ENCODE measurements around the gene SH2B3. TPM values are rescaled to one million over a fixed set of nuclear protein-coding genes. Genes with fewer than 3 reads are reported as not detected.

Gene SH2B3
- total and polyA plus RNA-seq, 9 of the 15 experiments (the other 6 are each of a cell fraction or from before 2014, with no cell fraction given), result 10.8 to 75.3 (median 37.4) TPM

DNA sequence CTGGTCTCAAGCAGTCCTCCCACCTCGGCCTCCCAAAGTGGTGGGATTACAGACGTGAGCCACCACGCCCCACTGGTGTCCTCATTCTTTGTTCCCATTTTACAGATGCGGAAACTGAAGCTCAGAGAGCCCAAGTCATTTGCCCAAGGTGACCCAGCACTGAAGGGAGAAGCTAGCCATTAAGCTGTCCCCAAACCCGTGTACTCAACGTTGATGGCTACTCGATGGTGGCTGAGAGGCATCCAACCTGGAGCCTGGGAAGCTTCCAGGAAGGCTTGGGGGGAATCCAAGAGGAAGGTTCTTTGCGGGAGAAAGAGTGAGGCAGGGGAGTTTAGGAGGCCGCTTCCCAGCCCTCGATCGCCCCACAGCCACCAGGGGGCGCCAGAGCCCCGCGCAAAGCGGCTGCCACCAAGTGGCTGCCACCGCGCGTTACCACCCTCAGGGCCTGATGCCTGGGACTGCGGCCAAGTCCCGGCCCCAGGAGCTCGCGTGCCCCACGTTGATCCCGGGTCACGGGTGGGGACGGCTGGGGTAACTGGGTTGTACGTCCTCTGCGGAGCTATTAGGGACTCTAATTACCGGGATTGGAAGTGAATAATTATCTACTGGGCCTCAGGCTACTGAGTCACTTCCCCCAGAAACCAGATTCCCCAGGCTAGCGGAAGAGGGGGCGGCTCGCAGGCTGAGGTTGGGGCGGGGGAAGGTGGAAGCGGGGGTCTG is 8.8 kb upstream of the SH2B3 start (continued):
- TF ChIP-seq, protein P1, sequence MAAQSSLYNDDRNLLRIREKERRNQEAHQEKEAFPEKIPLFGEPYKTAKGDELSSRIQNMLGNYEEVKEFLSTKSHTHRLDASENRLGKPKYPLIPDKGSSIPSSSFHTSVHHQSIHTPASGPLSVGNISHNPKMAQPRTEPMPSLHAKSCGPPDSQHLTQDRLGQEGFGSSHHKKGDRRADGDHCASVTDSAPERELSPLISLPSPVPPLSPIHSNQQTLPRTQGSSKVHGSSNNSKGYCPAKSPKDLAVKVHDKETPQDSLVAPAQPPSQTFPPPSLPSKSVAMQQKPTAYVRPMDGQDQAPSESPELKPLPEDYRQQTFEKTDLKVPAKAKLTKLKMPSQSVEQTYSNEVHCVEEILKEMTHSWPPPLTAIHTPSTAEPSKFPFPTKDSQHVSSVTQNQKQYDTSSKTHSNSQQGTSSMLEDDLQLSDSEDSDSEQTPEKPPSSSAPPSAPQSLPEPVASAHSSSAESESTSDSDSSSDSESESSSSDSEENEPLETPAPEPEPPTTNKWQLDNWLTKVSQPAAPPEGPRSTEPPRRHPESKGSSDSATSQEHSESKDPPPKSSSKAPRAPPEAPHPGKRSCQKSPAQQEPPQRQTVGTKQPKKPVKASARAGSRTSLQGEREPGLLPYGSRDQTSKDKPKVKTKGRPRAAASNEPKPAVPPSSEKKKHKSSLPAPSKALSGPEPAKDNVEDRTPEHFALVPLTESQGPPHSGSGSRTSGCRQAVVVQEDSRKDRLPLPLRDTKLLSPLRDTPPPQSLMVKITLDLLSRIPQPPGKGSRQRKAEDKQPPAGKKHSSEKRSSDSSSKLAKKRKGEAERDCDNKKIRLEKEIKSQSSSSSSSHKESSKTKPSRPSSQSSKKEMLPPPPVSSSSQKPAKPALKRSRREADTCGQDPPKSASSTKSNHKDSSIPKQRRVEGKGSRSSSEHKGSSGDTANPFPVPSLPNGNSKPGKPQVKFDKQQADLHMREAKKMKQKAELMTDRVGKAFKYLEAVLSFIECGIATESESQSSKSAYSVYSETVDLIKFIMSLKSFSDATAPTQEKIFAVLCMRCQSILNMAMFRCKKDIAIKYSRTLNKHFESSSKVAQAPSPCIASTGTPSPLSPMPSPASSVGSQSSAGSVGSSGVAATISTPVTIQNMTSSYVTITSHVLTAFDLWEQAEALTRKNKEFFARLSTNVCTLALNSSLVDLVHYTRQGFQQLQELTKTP (IDR thresholded peaks at IDR 0.05; ENCODE audit: low read depth in 1 of 2, partially characterized antibody in 2 of 2), result no peak
- TF ChIP-seq ZBED1 (IDR thresholded peaks at IDR 0.05) (0 out of 2 replicates have a peak, but pooled peaks have one; percentile 38), NR2C2 (CRISPR knock-in tag; IDR thresholded peaks at IDR 0.05) (no peak; the same call in 1 of the 2 replicates), NR2C2 (tag; IDR thresholded peaks at IDR 0.05) (no peak), TGIF2 (CRISPR knock-in tag; IDR thresholded peaks at IDR 0.05) (no peak), POLR3A (IDR thresholded peaks at IDR 0.05; ENCODE audit: borderline replicate concordance, extremely low read depth, insufficient read depth, insufficient read length) (no peak), SMAD2 (IDR thresholded peaks at IDR 0.05; ENCODE audit: low read depth, low read length) (no peak), SMARCA5 (IDR thresholded peaks at IDR 0.05) (peak; percentile 100), ZNF3 (CRISPR knock-in tag; IDR thresholded peaks at IDR 0.05) (no peak), RBFOX2 (IDR thresholded peaks at IDR 0.05; ENCODE audit: low read depth, low read length) (peak; percentile 74), KLF16 (IDR thresholded peaks at IDR 0.05) (no peak), NFXL1 (CRISPR knock-in tag; IDR thresholded peaks at IDR 0.05) (no peak), RB1 (IDR thresholded peaks at IDR 0.05; ENCODE audit: low read depth) (peak; percentile 96), TAF1 (IDR thresholded peaks at IDR 0.05; ENCODE audit: control insufficient read depth, extremely low read depth, insufficient read depth, low read length, severe bottlenecking) (no peak), ZNF75A (CRISPR knock-in tag; IDR thresholded peaks at IDR 0.05) (no peak)
- TF ChIP-seq, protein P2, sequence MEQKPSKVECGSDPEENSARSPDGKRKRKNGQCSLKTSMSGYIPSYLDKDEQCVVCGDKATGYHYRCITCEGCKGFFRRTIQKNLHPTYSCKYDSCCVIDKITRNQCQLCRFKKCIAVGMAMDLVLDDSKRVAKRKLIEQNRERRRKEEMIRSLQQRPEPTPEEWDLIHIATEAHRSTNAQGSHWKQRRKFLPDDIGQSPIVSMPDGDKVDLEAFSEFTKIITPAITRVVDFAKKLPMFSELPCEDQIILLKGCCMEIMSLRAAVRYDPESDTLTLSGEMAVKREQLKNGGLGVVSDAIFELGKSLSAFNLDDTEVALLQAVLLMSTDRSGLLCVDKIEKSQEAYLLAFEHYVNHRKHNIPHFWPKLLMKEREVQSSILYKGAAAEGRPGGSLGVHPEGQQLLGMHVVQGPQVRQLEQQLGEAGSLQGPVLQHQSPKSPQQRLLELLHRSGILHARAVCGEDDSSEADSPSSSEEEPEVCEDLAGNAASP (IDR thresholded peaks at IDR 0.05), result no peak
- TF ChIP-seq, protein P3, sequence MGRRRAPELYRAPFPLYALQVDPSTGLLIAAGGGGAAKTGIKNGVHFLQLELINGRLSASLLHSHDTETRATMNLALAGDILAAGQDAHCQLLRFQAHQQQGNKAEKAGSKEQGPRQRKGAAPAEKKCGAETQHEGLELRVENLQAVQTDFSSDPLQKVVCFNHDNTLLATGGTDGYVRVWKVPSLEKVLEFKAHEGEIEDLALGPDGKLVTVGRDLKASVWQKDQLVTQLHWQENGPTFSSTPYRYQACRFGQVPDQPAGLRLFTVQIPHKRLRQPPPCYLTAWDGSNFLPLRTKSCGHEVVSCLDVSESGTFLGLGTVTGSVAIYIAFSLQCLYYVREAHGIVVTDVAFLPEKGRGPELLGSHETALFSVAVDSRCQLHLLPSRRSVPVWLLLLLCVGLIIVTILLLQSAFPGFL (CRISPR knock-in tag; IDR thresholded peaks at IDR 0.05), result no peak
- TF ChIP-seq, protein P4, sequence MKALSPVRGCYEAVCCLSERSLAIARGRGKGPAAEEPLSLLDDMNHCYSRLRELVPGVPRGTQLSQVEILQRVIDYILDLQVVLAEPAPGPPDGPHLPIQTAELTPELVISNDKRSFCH (CRISPR knock-in tag; IDR thresholded peaks at IDR 0.05), result no peak
- TF ChIP-seq, protein P4 (tag; IDR thresholded peaks at IDR 0.05), result peak; percentile 70; the same call in 1 of the 2 replicates
- TF ChIP-seq, protein P5, sequence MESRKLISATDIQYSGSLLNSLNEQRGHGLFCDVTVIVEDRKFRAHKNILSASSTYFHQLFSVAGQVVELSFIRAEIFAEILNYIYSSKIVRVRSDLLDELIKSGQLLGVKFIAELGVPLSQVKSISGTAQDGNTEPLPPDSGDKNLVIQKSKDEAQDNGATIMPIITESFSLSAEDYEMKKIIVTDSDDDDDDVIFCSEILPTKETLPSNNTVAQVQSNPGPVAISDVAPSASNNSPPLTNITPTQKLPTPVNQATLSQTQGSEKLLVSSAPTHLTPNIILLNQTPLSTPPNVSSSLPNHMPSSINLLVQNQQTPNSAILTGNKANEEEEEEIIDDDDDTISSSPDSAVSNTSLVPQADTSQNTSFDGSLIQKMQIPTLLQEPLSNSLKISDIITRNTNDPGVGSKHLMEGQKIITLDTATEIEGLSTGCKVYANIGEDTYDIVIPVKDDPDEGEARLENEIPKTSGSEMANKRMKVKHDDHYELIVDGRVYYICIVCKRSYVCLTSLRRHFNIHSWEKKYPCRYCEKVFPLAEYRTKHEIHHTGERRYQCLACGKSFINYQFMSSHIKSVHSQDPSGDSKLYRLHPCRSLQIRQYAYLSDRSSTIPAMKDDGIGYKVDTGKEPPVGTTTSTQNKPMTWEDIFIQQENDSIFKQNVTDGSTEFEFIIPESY (CRISPR knock-in tag; IDR thresholded peaks at IDR 0.05), result peak; percentile 84
